Esophagus squamous epithelium (tissue), 5 donors: ENCODE data around the gene SIL1. TPM values are rescaled to one million over a fixed set of nuclear protein-coding genes. Genes with fewer than 3 reads are reported as not detected.

Experiments
- DNase-seq: peaks from one replicate; lab custom pipeline; 2025; lab: John Stamatoyannopoulos, UW
- H3K27ac ChIP-seq, 4 donors: fragments of 200-600 bp; sonication (generic); one replicate each; pipeline ENCODE4 v1.5.1; 2016 to 2019; ENCODE audit warnings: mild to moderate bottlenecking in 1 of 4
- H3K27me3 ChIP-seq, 4 donors: fragments of 200-600 bp; sonication (generic); 1 replicate in 3 of 4; 2 replicates in 1 of 4; pipeline versions ENCODE4 v1.5.1 to v1.6.0; 2017 to 2021; ENCODE audit warnings: antibody characterized with exemption in 1 of 4
- H3K36me3 ChIP-seq, 3 donors: fragments of 200-600 bp; sonication (generic); one replicate each; pipeline ENCODE4 v1.5.1; 2016 to 2019
- H3K4me1 ChIP-seq, 3 donors: fragments of 200-600 bp; sonication (generic); one replicate each; pipeline ENCODE4 v1.5.1; 2017 to 2019
- H3K4me3 ChIP-seq, 4 donors: fragments of 200-600 bp; sonication (generic); 1 replicate in 3 of 4; 2 replicates in 1 of 4; pipeline ENCODE4 v1.5.1; 2016 to 2019; ENCODE audit warnings: mild to moderate bottlenecking in 2 of 4, moderate library complexity in 1 of 4
- H3K9me3 ChIP-seq, 3 donors: fragments of 200-600 bp; sonication (generic); one replicate each; pipeline ENCODE4 v1.5.1; 2016 to 2019
- POLR2A ChIP-seq, 4 donors: fragments of 450-650 bp; IDR thresholded peaks; one replicate each; pipeline ENCODE4 v1.6.1; 2017; ENCODE audit warnings: antibody characterized with exemption in 4 of 4, mild to moderate bottlenecking in 4 of 4, moderate library complexity in 3 of 4
- WGBS, 2 donors: methylation state at CpG; one replicate each; pipeline ENCODE4 v1.1.5; 2018; 5-methylcytosine and 5-hydroxymethylcytosine counted together
- intact Hi-C: fragments of 100-400 bp; cut with DNase I; formaldehyde crosslinking; loops from one replicate; pipeline ENCODE4 v1.15.0; 2022
- total RNA-seq, 4 donors: library from RNA; depleted of rRNA; stranded (reverse); fragments of >200 nt; gene quantifications; one replicate each; pipeline ENCODE4 v1.1.0, GENCODE V29; 2016
- TF ChIP-seq, protein P1 (sequence below), 6 experiments: fragments of 450-650 bp in 4 of 6; fragments of 200-600 bp in 2 of 6; sonication (generic) in 2 of 6; IDR thresholded peaks; one replicate each; pipeline ENCODE4 v1.5.1; 2016 to 2019; ENCODE audit warnings: antibody characterized with exemption in 6 of 6, mild to moderate bottlenecking in 4 of 6, moderate library complexity in 4 of 6
- donor health status: DM: yes; HTN: yes; CAD: no.

The SIL1 gene
- total RNA-seq, 4 donors from 2014 or later = 18.0 to 34.6 (median 18.3) TPM

DNA sequence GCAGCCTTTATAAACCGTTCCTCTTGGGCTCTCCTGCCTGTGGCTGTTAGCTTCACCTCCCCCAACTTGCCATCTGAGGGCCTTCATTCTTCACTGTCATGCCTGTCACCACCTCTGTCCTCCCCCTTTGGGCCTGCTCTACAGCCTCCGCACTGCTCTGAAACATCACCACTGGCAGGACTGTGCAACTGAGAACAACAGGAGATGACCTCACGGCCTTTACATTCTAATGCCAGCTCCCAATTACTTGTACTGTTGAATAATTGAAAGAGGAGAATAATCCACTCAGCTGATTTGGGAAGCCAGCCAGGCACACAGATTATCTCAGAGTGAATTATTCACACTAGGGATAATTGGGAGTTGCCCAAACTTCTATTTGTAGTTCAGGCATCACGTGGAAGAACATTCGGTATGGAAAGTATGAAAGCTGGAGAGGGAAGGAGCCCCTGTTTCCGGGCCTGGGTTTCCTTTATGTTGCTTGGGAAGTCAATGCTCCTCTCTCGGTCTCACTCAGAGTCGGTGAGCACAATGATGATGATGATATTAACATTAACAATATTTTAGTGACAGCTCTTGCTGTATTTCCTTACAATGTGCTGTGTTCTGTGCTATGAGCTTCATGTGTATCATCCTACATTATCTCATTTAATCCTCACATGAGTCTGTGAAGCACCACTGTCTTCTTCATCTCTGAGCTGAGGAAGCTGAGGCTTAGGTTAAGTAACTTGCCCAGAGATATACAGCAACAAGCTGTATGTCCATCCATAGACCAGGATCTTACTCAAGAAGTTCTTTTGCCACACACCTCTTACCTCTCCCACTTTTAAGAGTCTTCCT, 223.7 kb downstream of the SIL1 start:
- no peak for DNase-seq
- 43 to 52% methylated on average over 8 of the region's 8 CpGs for WGBS, 2 donors
- H3K27me3 ChIP-seq = no peaks in the 10 kb centered on the region
- intact Hi-C loops = no loop called here
- H3K36me3 ChIP-seq = no peaks in the 10 kb centered on the region
- peak overlapping the region; percentile 1 to 72 (median 39) for H3K27ac ChIP-seq
- H3K9me3 ChIP-seq = no peaks in the 10 kb centered on the region
- H3K4me1 ChIP-seq = peaks cover 0 to 36% (median 6%) of the 10 kb centered on the region in 3 donors
- H3K4me3 ChIP-seq = no peak overlapping the region
- TF ChIP-seq POLR2A (IDR thresholded peaks at IDR 0.05) = no peak
- TF ChIP-seq, protein P1, sequence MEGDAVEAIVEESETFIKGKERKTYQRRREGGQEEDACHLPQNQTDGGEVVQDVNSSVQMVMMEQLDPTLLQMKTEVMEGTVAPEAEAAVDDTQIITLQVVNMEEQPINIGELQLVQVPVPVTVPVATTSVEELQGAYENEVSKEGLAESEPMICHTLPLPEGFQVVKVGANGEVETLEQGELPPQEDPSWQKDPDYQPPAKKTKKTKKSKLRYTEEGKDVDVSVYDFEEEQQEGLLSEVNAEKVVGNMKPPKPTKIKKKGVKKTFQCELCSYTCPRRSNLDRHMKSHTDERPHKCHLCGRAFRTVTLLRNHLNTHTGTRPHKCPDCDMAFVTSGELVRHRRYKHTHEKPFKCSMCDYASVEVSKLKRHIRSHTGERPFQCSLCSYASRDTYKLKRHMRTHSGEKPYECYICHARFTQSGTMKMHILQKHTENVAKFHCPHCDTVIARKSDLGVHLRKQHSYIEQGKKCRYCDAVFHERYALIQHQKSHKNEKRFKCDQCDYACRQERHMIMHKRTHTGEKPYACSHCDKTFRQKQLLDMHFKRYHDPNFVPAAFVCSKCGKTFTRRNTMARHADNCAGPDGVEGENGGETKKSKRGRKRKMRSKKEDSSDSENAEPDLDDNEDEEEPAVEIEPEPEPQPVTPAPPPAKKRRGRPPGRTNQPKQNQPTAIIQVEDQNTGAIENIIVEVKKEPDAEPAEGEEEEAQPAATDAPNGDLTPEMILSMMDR (IDR thresholded peaks at IDR 0.05) = no peak

DNA sequence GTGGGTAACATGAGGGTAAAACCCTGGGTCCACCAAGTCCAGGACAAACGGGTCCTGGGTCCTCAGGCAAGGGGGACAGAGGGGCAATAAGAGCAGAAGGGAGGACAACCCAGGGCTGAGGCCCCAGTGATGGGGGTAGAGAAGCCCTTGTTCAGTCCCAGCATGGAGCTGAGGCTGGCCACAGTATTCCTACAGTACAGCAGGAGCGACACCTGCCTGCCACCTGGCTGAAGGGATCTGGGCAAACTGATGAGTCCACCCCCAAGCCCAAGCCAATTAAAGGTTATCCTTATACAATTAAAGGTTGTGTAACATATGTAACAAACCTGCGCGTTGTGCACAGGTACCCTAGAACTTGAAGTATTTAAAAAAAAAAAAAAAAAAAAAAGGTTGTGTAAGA, 225.3 kb downstream of the SIL1 start:
- Histone ChIP-seq H3K4me3 (no peak overlapping the region), H3K27ac (no peak overlapping the region), H3K36me3 (no peaks in the 10 kb centered on the region), H3K27me3 (no peaks in the 10 kb centered on the region), H3K9me3 (no peaks in the 10 kb centered on the region), H3K4me1 (peaks cover 0 to 36% (median 6%) of the 10 kb centered on the region in 3 donors)
- no peak for DNase-seq
- WGBS, 2 donors = 67 to 85% methylated on average over 1 to 4 of the region's 4 CpGs
- no peak for TF ChIP-seq POLR2A (IDR thresholded peaks at IDR 0.05)
- TF ChIP-seq, protein P1 (IDR thresholded peaks at IDR 0.05) = no peak
- intact Hi-C loops = no loop called here

DNA sequence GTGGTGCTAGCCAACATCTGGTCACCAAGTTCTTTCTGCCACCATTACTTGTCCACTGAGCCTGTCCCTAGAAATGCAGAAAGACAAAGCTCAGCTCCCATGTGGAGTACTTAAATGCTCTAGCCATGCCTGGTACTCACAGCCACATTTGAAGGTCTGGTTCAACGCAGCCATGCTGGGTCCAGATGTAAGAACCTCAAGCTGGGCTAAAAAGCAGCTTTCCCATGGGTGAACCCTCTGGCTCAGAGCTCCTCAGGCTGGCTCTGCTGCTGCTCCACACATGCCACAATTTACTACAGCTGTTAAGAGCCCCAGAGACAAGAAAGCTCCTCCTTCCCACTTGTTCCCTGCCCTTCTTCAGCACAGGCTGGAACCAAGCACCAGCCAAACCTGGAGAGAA, 225.9 kb downstream of the SIL1 start:
- Histone ChIP-seq H3K4me3 (no peak overlapping the region), H3K36me3 (no peaks in the 10 kb centered on the region), H3K27ac (no peak overlapping the region), H3K9me3 (no peaks in the 10 kb centered on the region), H3K27me3 (no peaks in the 10 kb centered on the region), H3K4me1 (peaks cover 0 to 36% (median 6%) of the 10 kb centered on the region in 3 donors)
- DNase-seq = no peak
- WGBS, 2 donors = no CpG with 5 or more reads among the region's 1 CpG
- TF ChIP-seq POLR2A (IDR thresholded peaks at IDR 0.05) = no peak
- TF ChIP-seq, protein P1 (IDR thresholded peaks at IDR 0.05) = no peak
- intact Hi-C loops = no loop called here

DNA sequence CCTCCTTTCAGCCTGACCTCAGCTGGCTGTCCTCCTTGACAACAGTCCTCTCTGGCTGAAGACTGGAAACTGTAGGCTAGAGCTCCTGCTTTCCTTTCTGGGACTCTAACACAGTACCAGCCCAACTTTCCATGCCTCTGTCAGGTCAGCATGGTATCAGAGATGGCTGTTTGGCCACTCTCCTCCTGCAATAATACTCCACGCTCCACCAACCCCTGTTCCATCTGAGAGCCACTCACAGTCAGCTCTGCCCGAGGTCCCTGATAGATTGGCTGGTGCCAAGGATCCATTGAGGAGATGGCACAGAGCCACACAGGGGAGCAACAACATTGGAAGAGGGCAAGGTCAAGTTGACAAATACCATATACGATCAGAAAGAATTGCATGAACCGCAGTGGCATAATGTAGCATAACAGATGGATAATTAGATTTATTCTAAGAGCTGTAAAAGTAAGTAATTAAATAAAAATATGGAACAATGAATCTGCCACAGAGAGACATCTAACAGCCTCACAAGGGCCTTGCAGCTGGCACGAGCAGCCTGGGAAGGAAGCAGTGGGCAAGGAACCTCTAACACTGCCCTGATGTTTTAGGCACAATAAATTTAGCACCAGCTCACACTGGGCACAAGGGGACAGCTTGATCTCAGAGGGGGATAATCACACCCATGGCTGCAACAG, 228.7 kb downstream of the SIL1 start:
- intact Hi-C loops = no loop called here
- Histone ChIP-seq H3K27ac (no peak overlapping the region), H3K4me3 (no peak overlapping the region), H3K9me3 (no peaks in the 10 kb centered on the region), H3K4me1 (peaks cover 0 to 24% (median 6%) of the 10 kb centered on the region in 3 donors), H3K27me3 (no peaks in the 10 kb centered on the region), H3K36me3 (no peaks in the 10 kb centered on the region)
- no peak for DNase-seq
- 93 to 96% methylated on average over 4 to 5 of the region's 5 CpGs for WGBS, 2 donors
- TF ChIP-seq POLR2A (IDR thresholded peaks at IDR 0.05) = no peak
- TF ChIP-seq, protein P1 (IDR thresholded peaks at IDR 0.05) = no peak

DNA sequence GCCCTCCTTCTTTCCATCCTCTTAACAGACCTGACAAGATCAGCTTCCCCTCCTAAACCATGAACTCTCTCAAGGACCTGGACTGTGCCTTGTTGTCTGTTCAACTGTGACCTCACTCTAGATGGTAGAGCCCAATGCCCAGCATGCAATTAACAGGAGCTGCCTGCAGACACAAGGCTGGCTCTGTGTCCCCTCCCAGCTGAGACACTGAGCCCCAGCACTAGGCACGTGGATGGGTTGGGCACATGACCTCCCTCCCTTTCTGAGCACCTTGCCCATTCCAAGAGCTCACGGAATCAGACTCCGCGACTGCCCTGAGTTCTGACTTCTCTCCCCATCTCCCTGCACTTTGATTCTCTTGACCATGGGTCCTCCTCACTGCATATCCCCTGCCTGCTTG, 229.6 kb downstream of the SIL1 start:
- intact Hi-C loops = no loop called here
- TF ChIP-seq, protein P1 (IDR thresholded peaks at IDR 0.05) = no peak
- TF ChIP-seq POLR2A (IDR thresholded peaks at IDR 0.05) = no peak
- 92 to 100% methylated on average over 3 to 4 of the region's 4 CpGs for WGBS, 2 donors

More for the DNA sequence above, 229.6 kb downstream of the SIL1 start:
- H3K27ac ChIP-seq = no peak overlapping the region
- H3K4me1 ChIP-seq = peaks cover 0 to 16% (median 0%) of the 10 kb centered on the region in 3 donors
- H3K27me3 ChIP-seq = no peaks in the 10 kb centered on the region
- H3K36me3 ChIP-seq = no peaks in the 10 kb centered on the region
- no peak overlapping the region for H3K4me3 ChIP-seq
- no peaks in the 10 kb centered on the region for H3K9me3 ChIP-seq
- DNase-seq = no peak
